Body of pancreas (tissue), 4 donors: ENCODE measurements around the gene MRPS25.

ENCODE experiments used
- POLR2A ChIP-seq, 3 donors: fragments of 450-650 bp; IDR thresholded peaks; one replicate each; pipeline ENCODE4 v1.6.1; 2016; ENCODE audit warnings: antibody characterized with exemption in 3 of 3, mild to moderate bottlenecking in 2 of 3
- TF ChIP-seq, protein P1 (sequence below), 7 experiments: fragments of 450-650 bp in 4 of 7; fragments of 200-600 bp in 3 of 7; sonication (generic) in 3 of 7; IDR thresholded peaks; one replicate each; pipeline ENCODE4 v1.5.1; 2016 to 2019; ENCODE audit warnings: antibody characterized with exemption in 7 of 7

DNA sequence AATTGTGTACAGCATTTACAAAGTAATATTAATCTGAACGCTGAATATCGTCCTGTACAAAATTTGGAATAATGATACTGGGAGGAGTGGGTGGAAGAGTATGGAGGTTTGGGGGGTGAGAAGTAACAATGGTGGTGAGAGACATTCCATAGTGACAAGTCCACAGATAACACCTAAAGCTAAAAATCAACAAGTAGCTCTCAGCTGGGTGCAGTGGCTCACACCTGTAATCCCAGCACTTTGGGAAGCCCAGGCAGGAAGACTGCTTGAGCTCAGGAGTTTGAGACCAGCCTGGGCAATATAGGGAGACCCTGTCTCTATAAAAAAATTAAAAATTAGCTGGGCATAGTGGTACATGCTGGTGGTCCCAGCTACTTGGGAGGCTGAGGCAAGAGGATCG lies 5.1 kb downstream of the MRPS25 start:
- TF ChIP-seq, protein P1, sequence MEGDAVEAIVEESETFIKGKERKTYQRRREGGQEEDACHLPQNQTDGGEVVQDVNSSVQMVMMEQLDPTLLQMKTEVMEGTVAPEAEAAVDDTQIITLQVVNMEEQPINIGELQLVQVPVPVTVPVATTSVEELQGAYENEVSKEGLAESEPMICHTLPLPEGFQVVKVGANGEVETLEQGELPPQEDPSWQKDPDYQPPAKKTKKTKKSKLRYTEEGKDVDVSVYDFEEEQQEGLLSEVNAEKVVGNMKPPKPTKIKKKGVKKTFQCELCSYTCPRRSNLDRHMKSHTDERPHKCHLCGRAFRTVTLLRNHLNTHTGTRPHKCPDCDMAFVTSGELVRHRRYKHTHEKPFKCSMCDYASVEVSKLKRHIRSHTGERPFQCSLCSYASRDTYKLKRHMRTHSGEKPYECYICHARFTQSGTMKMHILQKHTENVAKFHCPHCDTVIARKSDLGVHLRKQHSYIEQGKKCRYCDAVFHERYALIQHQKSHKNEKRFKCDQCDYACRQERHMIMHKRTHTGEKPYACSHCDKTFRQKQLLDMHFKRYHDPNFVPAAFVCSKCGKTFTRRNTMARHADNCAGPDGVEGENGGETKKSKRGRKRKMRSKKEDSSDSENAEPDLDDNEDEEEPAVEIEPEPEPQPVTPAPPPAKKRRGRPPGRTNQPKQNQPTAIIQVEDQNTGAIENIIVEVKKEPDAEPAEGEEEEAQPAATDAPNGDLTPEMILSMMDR (IDR thresholded peaks at IDR 0.05), result no peak
- no peak for TF ChIP-seq POLR2A (IDR thresholded peaks at IDR 0.05)
